Measurements from ENCODE around the gene ZNF609.
A peak's percentile ranks its signal among the peaks of the same experiment; 100 is the strongest.
"Not testable (repeated sequence)": the region's sequence is repeated elsewhere in the genome, so short reads cannot be mapped to it uniquely, and the experiment has no call there.

Gene ZNF609

DNA sequence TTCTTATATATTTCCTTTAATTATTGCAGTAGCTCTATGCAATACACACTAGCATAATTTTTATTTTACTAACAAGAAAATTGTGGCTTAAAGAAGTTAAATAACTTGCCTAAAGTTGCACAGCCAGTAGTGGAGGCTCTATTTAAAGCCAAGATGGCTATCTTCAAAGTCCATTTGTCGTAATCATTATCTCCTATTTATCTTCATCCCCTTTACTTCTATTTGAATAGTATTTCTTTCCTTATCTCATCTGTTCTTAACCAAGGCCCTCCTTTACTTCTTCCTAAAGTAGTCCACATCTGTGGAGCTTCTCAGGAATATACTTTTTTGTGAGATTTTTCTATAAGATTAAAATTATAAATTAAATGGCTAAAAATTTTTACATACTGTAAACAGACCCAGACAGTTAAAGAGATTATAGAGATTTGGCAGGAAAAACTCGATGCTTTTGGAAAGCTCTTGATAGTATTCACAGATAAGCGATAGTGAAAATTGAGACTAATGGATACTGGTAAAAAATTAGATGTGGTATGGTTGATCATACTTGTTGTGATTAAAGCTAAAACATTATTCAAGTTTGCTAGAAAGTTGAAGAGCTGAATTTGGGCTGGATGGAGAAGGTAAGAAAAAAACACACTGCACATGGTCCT, 129.2 kb downstream of the ZNF609 start:
- no peak for DNase-seq

DNA sequence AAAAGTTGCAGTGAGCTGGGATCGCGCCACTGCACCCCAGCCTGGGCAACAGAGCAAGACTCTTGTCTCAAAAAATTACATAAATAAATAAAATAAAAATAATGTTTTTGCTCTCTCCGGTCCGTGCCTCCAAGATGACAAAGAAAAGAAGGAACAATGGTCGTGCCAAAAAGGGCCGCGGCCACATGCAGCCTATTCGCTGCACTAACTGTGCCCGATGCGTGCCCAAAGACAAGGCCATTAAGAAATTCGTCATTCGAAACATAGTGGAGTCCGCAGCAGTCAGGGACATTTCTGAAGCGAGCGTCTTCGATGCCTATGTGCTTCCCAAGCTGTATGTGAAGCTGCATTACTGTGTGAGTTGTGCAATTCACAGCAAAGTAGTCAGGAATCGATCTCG, 132.5 kb downstream of the ZNF609 start:
- not testable (repeated sequence) for DNase-seq

DNA sequence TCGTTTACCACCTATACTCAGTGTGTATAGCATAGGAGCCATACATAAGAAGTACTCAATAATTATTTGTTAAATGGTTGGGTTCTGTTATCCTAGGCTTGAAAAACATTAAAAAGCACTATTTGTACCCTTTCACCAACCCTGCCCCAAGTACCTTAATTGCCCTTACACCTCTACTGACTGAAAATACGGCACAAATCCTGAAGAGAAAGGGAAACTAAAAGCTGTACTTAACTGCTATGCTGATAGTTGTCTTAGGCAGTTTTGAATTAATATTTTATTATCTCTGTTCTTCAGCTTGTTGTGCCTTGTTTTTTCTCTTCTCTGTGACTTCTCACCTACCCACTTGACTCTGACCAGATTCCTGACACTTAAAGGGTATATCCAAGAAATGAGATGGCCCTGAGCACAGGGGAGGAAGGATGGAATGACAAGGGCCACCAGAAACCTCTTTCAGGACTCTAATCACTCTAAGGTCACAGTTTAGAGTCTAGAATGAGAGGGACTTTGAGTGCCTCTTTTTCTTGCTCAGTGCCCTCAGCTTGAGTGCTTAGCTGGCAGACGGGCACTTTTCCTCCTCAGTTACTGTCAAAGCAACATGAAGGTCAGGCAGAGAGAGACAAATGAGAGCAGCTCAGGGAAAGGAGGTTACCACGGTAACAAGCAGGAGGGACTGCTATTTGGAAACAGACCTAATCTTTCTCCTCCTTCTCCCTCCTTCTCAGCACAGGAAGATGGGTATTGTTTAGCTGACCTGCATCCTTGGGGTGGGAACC, 136.5 kb downstream of the ZNF609 start:
- no peak for DNase-seq

DNA sequence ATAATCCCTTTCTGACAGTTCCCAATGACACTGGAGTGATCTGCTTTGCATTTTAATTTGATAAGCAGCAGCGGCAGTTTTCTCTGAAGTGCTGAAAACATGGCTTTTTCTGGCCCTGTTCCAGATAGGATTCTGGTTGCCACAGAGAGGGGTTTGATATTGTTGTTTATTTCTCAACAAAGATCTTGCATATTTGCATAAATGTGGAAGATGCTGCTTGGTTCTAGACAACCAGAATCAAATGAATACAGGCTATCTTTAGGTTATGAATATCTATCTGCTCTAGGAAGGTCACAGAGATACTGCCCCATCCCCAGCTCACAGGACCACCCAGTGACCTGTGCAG, 137.1 kb downstream of the ZNF609 start:
- no peak for DNase-seq

DNA sequence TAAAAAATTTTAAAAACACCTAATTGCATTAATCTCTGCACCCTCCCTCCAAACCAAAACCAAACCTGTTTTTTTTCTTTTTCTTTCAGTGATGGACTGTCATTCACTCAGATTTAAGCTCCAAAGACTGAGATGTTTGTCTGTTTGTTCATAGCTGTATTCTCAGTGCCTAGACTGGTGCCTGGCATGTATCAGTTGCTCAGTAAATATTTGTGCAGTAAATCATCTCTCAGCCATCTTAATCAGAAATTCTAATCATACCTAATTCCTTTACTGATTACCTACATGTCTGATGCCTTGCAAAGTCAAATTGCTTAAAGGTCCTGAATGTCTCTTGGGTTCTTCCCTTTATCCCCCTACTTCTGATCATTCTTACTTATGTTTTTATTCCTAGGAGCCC, 138.8 kb downstream of the ZNF609 start:
- no peak for DNase-seq

DNA sequence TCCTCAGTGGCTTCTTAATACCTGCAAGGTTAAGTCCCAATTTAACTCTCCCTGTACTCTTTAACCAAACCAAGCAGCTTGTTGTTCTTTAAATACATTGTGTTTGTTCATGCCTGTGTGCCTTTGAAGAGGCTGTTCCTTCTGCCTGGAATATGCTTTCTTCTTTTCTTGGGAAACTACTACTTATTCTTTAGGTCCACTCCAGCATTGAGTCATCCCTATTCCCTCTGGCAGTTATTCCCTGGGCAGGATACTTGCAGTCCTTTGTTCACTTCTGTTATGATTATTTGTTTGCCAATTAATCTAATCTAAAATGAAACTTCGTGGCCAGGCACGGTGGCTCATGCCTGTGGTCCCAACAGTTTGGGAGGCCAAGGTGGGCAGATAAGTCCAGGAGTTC, 139.3 kb downstream of the ZNF609 start:
- DNase-seq: no peak

DNA sequence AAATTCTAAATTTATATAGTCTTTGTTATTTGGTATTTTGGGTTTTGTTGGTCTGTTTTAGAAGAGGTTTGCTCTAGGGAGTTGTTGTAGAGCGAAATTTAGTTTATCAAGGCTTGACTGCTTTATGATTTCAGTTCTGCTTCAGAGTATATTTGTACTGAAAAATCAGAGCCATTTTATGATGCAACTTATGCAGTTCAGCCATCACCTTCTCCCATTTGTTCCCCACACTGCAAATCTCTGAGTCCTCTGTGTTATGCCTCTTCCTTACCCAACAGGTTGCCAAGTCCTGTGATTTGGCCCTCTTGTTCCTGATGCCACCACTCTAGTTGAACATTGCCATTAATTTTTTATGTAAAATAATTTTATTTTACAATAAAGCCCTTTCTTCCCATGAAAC, 140.4 kb downstream of the ZNF609 start:
- no peak for DNase-seq

DNA sequence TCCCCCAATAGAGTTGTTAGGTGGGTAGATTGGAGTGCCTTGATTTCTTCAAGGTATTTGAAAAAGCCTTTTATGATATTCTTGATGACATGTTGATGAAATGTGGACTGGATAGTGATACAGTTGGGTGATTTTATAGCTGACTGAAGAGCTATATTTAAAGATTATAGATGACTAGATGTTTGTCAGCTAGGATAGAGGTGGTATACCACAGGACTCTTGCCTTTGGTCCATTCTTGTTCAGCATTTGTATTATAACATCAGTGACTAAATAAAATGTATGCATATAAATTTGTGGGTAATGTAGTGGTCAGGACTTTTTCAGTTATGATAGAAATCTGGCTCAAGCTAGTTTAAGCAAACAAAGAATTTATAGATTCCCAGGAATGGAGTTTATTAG, 143.9 kb downstream of the ZNF609 start:
- no peak for DNase-seq

DNA sequence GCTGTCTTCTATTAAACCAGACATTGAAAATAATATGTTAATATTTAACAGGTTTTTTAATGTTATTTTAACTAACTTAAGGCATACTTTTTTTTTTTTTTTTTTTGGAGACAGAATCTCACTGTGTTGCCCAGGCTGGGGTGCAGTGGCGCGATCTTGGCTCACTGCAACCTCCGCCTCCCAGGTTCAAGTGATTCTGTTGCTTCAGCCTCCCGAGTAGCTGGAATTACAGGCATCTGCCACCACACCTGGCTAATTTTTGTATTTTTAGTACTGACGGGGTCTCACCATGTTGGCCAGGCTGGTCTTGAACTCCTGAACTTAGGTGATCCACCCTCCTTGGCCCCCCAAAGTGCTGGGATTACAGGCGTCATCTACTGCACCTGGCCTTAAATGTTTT, 147.0 kb downstream of the ZNF609 start:
- DNase-seq: not testable (repeated sequence)

DNA sequence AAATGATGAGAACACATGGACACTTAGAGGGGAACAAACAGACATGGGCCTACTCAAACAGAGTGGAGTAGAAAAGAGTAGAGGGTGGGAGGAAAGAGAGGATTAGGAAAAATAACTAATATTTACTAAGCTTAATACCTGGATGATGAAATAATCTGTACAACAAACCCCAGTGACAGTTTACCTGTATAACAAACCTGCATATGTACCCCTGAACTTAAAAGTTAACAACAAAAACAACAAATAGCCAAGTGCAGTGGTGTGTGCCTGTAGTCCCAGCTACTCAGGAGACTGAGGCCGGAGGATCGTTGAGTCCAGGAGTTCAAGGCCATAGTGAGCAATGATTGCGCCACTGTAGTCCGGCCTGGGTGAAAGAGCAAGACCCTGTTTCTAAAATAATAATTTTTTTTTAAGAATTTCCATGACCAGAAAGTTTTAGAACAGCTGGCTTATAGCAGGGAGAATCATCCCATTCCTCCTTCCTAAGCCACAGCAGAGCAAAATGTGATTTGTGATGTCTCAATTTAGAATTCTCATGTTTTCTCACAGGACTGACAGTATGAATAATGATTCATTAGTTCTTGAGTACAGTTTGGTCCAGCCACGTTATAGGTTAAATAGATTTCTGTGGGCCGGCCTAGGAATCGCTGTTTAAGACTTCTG, 150.0 kb downstream of the ZNF609 start:
- no peak for DNase-seq

DNA sequence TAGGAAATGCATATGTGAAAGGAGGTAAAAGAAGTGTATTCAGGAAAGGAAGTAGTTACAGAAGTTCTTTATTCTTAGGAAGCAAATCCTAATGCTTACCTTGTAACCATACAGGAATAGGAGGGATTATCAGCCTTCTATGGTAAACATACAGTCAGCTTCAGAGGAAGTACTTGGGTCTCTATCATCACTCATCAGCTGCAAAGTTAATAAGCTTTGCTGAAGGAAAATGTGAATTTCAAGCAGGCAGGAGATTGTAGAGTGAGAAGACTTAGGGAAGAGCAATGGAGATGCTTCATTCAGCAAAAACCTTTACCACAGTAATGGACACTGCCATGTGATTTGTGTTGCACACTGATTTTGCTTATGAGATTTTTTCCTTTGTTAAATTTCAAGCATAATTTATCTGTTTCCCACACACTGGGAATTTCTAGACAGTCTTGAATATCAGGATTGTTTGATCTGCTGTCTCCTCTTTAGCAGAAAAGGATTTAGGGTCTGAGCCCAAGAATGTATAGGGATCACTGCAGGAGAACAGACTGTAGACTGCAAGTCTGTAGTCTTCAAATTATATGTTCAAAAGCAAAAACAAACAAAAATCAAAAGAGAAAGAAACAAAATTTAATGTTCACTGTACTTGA, 150.8 kb downstream of the ZNF609 start:
- no peak for DNase-seq

DNA sequence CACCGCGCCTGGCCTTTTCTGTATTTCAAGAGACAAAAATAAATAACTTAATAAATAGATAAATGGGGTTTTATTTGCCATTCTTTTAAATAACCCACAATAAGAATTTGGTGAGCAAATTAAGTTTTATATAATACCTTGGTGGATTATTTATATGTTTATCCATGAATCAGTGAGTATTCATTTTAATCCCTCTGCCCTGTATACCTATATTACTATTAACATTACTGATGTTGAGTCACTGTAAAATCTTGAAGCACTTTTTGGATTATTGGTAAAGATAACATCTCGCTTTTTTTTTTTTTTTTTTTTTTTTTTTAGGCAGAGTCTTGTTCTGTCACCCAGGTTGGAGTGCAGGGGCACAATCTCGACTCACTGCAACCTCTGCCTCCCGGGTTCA, 154.1 kb downstream of the ZNF609 start:
- DNase-seq: no peak

DNA sequence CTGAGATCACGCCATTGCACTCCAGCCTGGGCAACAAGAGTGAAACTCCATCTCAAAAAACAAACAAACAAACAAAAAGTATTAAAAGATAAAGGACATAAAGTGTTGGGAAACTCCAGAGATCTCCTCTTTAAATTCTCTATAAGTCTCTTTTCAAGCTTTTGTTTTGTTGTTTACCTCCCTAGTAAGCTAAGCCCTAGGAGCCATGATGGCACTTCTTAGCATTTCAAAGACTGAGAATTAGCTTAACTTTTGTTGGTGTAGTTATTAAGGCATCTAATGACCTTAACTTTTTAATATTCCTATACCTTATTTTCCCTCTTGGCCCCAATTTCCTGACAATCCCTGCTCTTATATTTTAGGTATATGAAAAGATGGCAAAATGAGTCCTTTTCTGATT, 157.3 kb downstream of the ZNF609 start:
- no peak for DNase-seq

DNA sequence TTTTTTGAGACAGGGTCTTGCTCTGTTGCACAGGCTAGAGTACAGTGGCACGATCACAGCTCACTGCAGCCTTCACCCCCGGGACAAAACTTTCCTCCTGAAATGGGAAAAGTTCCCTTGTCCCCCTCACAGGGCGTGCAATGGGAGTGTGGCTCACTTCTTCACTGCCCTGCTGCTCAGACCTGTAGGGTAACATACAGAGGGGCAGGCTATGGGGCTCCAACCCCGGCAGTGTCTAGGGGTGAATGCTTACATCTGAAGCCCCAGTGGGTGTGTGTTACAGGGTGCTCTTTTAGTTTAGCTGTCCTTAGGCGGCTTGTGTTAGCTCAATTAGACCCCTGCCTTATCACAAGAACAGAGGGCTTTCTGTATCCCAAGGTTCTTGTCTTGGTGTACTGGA, 157.8 kb downstream of the ZNF609 start:
- no peak for DNase-seq

DNA sequence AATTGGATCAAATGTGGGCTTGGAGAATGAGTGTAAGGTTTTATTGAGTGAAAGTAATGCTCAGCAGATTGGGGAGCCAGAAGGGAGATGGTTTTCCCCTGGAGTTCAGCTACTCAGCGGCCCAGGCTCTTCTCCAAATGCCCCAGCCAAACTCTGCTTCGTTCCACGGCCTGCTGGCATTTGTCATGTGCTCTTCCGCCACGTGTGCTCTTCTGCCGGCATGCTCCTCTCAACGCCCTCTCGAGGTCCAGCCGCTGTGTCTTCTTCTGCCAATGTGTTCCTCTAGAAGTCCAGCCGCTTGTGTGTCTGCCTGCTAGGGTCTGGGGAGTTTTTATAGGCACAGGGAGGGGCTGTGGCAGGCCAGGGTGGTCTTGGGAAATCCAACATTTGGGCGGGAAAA, 158.2 kb downstream of the ZNF609 start:
- no peak for DNase-seq

DNA sequence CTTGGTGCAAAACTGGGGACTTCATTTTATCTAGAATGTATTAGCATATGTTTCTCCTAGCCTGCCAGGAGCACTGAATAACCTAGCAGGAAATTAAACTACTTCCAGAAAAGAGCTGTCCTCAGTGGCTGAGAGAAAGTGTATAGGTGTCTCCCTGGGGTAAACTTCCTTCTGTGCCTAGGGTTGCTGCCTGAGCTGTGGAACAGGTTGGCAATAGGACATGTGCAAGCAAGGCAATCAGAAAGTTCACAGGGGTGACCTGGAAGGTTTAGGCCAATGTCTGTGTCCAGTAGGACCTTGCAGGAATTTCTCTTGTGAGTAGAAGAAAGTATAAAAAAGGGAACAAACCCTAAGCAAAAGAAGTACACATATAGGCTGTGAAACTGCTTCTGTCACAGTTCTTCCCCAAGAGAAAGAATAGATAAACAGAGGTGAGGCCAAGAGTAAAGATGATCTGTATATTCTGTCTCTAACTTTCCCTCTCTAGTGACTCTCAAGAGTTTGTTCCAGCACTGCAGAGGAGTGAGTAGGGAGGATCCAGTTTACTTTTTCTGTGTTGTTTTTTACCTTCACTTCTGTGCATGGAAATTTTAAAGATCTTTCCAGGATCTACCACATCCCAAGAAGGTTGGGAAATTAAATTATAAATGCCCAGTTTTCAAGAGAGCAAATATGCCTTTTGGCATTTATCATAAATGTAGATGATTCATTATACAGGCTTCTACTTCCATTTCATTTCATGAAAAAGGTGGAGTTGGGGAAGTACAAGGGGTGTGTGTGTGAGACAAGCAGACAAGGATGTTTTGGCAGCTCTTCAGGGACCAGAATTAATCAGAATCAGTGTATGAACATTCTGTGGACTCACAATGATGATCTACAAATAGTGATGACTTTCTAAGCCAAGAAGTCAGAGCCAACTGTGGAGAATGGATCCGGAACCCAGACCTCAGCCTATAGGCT, 159.8 kb downstream of the ZNF609 start:
- DNase-seq: no peak

DNA sequence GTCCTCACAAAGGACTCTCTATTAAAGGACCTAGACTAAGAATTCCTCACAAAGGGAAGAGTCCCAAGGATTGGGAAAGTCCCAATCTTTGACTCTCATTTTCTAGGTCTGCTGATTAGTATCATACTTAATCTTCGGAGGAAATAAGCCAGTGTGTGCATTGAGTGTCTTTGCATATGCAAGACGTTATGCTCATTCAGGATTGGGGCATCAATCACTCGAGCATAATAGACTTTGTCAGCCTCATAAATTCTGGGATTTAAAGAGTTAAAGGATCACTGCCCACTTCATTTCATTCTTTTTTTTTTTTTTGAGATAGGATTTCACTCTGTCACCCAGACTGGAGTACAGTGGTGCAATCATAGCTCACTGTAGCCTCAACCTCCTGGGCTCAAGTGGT, 160.7 kb downstream of the ZNF609 start:
- no peak for DNase-seq

DNA sequence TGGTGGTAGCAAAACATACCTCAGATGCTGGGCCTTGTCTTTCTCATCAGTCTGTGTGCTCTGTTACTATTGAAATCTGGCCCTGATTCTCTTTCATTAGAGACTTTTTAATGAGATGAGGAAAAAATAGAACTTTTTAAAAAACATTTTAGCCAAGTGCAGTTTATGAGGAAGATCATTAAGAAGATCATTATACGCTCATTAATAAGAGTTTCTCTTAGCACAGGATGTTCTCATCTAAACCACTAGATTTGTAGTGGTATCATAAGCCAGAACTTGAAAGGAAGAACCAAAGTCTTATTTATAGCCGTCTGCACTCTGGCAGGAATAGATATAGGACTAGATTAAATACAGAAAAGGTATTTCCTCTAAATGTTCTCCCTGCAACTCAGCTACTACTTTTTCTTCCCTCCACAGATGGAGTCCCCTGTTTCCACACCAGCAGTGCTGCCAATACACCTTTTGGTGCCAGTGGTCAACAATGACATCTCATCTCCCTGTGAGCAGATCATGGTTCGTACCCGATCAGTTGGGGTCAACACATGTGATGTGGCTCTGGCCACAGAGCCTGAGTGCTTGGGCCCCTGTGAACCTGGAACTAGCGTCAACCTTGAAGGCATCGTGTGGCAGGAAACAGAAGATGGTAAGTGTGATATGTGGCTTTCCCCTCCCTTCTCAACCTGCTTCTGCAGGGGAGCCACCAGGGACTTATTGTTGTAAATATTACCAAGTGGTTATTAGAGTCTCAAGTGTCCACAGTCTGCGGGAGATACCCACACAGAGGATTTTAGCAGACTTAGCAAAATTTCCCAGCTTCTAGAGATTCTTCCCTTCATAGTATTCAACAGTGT, 162.3 kb downstream of the ZNF609 start:
- peak; percentile 2 to 18 for DNase-seq

DNA sequence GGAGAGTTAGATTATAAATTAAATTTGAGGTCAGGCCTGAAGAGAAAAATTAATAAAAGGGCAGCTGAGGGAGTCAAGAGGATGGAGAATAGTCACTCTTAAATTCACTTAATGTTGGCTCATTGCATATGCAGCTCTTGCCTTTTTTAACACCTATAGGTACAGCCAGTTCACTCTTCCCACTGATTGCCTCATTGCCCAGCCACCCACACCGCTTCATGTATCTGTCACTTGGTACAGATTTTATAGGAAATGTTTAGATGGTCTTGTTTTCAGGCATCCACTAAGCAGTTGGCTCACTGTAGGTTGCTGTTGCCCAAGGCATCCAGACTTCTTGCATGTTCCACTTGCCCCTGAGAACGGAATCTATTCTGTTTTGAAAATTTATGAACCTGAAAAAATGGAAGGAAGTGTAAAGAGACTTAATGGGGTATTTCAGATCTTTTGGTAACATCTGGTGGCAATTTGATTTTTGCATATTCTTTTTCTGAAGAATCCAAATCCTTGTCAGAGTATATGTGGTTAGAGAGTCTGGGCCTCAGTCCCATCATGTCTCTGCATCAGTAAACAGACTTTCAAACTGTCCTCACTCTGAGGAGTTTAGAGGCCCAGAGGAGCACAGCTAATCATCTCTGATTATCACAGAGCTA, 163.1 kb downstream of the ZNF609 start:
- peak; percentile 6 to 10 for DNase-seq

DNA sequence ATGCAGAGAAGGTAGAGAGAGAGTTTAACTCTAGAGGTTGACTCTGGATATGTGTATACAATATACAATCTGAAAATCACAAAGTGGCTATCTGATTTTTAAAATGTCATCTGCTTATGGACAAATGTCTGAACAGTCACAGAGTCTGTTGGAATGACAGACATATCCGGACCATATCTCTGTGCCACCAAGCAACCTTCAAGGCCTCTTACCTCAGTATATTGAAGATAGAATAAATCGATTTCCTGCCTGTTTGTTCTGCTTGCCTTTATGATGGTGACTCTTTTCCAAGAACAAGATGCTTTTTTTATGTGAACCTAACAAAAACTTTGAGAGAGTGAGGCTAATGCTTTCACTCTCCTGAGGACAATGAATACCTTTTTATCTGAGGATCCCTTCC, 163.9 kb downstream of the ZNF609 start:
- no peak for DNase-seq

DNA sequence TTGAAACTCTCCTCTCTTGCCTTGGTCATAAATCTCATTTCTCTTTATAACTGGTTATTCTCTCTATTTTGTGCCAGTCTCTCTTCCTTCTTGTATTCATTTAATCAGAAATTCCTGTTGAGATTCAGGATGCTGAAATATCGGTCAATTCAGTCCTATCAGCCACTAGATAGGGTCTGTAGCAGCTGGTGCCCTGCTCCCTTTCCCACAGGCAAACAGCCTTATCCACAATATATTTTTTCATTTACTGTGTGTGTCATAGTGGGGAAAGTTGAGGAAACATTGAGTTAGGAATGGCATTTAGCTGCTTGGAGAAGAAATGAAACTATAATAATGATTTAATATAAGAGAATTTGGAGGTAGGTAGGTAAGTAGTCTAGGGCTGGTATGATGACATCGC, 168.7 kb downstream of the ZNF609 start:
- no peak for DNase-seq

Data from activated CD4-positive, alpha-beta T cell treated with anti-CD3 and anti-CD28 coated beads, Interleukin-2, amount 50 U/mL, for 4 hours (primary cell).